ENCODE measurements around the gene KRTAP9-4.
"Not testable (repeated sequence)": the region's sequence is repeated elsewhere in the genome, so short reads cannot be mapped to it uniquely, and the experiment has no call there.

KRTAP9-4 gene

DNA sequence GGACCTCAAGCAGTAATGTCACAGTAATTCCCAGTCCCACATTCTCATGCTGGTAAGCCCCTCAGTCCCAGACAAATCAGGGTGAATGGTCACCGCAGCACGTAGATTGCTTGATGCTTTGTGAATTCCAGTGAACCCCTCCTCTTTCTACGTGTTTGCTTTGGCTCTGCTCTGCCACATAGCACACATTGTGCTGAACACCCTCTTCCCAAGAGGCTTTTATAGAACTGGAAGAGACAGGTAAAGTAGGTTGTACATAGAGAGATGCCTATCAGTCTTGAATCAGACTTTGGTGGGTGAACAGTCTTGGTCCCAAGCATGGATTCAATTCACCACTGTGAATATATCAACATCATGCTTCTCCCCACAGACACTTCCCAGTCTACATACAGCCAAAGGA is 15.1 kb downstream of the KRTAP9-4 start:
- DNase-seq (ENCODE audit: low read depth in 3 of 3, low spot score in 1 of 3): no peak

DNA sequence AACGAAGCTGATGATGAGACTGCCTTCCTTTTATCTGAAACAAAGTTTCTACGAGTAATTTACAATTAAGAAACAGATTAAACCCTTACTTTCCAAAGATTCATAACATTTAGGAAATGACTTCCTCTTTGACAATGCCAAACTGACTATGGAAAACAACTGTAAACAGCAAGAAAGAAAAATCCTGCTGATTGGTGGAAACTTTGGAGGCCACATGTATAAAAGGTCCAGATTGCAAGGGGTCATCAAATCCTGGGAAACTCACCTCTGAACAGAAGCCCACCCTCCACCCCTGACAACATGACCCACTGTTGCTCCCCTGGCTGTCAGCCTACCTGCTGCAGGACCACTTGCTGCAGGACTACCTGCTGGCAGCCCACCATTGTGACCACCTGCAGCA is 15.6 kb downstream of the KRTAP9-4 start, which contains the start of gene KRTAP9-6:
TSS of gene KRTAP9-6 (plus strand) at position 301 of the 400 bp plus-strand sequence. CDS start at position 301, 0 bp downstream.
- no peak for DNase-seq (ENCODE audit: low read depth in 3 of 3, low spot score in 1 of 3)

DNA sequence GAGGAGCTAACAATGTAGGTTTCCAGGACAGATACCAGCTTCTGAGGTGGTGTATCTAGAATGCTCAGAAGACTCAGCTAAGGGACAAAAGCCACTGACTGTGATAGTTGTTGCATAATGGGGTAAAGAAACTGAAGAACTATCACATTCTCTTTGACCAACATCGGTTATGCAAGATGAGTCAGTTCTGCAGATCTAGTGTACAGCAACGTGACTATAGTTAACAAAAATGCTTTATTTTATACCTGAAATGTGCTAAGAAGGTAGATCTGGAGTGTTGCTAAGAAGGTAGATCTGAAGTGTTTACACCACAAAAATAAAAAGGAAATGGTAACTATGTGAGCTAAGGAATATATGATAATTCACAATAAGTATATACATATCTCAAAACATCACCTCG is 18.2 kb downstream of the KRTAP9-4 start:
- no peak for DNase-seq (ENCODE audit: low read depth in 3 of 3, low spot score in 1 of 3)

DNA sequence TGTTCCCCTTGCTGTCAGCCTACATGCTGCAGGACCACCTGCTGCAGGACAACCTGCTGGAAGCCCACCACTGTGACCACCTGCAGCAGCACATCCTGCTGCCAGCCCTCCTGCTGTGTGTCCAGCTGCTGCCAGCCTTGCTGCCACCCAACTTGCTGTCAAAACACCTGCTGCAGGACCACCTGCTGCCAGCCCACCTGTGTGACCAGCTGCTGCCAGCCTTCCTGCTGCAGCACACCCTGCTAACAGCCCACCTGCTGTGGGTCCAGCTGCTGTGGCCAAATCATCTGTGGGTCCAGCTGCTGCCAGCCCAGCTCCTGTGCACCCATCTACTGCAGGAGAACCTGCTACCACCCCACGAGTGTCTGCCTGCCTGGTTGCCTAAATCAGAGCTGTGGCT is 21.8 kb downstream of the KRTAP9-4 start:
- not testable (repeated sequence) for DNase-seq (ENCODE audit: low read depth in 3 of 3, low spot score in 1 of 3)

DNA sequence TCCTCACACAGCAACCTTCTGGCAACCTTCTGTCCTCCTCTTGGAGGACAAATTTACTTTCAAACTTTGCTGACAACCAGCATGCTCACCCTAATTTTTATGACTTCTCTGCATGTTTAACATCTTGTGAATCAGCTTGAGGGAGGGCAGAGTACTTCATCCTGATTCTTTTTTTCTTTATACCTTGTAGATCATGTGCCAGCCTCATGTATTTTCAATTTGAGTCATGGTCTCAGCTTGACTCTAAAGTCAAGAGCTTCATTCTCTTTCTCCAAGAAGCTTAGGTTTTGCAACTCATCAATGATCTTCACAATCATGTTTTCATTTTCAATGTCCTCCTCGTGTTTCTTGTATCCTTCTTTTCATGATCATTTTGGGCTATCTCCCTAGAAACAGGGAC is 22.4 kb downstream of the KRTAP9-4 start:
- DNase-seq (ENCODE audit: low read depth in 3 of 3, low spot score in 1 of 3): no peak

DNA sequence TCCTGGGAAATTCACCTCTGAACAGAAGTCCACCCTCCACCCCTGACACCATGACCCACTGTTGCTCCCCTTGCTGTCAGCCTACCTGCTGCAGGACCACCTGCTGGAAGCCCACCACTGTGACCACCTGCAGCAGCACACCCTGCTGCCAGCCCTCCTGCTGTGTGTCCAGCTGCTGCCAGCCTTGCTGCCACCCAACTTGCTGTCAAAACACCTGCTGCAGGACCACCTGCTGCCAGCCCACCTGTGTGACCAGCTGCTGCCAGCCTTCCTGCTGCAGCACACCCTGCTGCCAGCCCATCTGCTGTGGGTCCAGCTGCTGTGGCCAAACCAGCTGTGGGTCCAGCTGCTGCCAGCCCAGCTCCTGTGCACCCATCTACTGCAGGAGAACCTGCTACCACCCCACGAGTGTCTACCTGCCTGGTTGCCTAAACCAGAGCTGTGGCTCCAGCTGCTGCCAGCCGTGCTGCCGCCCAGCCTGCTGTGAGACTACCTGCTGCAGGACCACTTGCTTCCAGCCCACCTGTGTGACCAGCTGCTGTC is 26.2 kb downstream of the KRTAP9-4 start, which contains the start of gene KRTAP9-7:
TSS of gene KRTAP9-7 (plus strand) at position 51 of the 543 bp plus-strand sequence. CDS start at position 51, 0 bp downstream.
- DNase-seq (ENCODE audit: low read depth in 3 of 3, low spot score in 1 of 3): not testable (repeated sequence)

DNA sequence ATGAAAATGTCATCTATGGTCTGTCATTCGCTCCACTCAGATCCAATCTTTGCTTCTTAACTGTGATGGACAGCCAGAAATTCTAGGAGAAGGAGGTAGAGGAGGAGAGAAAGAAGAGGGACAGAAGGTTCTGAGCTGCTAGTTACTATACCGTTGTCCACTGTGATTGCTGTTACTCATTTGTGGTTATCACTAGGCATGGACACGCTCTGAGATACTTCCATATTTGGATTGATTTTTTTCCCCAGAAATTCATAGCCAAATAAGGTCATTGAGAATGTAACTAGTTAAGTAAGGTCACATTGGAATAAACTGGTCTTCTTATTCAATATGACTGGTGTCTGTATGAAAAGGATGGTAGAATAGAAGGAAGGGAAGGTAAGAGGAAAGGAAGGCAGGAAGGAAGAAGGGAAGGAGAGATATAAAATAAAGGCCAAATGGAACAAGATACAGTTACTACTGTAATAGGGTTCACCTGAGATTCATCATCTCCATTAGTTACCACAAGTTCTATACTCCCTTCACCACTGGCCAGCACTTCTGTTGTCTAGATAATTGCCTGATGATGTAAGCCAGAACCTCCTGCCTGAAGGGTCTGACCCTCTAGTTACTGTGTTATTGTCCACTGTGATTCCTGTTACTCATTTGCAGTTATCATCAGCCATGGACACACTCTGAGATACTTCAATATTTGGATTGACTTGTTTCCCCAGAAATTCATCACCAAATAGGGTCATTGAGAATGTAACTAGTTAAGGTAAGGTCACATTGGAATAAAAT is 28.9 kb downstream of the KRTAP9-4 start:
- DNase-seq (ENCODE audit: low read depth in 3 of 3, low spot score in 1 of 3): no peak

DNA sequence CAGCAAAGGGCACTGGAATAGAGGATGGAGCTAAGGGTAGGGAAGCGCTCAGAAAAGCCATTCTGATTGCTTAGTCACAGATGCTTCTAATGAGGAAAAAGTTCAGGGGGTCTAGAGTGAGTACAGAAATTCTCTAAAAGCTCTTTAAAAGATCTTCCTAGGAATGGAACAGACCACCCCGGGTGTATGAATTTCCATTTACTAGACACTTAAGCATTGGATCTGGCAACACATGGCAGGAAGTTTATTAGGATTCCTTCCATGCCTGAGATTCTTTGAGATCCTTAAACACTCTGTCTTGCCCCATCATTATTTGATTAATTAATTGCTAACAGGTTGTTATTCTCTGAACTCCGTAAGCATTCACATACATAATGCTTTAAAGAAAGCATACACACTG is 34.6 kb downstream of the KRTAP9-4 start:
- DNase-seq (ENCODE audit: low read depth in 3 of 3, low spot score in 1 of 3): no peak

DNA sequence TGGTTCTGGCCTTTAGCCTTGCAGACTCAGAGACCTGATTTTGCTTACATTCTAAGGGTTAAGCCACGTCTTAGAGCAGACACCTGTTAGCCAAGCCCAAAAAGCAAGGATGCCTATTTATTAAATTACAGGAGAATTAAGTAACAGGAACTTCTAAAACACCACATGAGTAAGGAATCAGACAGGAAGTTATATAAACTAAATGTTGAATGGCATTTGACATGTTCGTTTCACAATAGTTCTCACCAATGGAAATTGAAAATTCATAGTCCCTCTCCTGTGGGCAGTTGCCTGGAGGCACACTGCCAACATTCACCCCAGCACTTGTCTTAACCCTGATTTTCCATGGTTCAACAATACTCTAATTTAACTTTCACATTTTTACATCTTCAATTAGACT is 35.1 kb downstream of the KRTAP9-4 start:
- DNase-seq (ENCODE audit: low read depth in 3 of 3, low spot score in 1 of 3): no peak

DNA sequence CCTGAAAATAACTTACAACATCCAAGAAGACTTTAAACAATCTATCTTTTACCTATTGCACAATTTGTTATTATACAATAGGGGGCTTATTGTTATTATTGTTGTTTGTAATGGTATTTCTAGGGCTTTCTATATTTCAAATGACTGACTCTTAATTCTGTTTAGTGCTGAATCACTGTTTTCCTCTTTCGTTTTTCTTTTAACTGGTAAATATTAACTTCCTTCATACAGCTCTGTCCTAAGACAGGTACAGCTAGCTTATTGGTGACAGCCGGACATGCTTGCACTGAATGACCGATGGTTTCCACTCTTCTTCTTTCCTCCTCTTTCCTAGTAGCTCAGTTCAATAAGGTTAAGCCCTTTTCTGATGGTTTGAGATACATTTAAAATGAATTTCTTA is 37.6 kb downstream of the KRTAP9-4 start:
- DNase-seq (ENCODE audit: low read depth in 3 of 3, low spot score in 1 of 3): no peak

DNA sequence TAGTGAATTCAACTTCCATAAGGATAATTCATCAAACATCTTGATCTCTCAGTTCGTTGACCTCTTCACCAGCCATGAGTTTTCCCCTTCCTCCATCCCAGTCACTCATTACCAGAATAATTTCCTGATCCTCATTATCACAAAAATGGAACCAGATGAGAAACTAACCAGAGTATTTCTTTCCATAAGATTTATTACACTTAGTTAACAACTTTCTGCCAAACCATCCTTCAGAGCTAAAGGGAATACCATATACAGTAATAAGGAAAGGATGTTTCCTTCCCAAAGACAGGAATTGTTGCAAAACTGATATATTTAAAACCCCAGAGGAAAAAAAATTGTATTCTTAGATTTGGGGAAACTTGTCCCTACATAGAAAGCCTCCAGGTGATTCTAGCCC is 44.5 kb downstream of the KRTAP9-4 start:
- DNase-seq (ENCODE audit: low read depth in 3 of 3, low spot score in 1 of 3): no peak

DNA sequence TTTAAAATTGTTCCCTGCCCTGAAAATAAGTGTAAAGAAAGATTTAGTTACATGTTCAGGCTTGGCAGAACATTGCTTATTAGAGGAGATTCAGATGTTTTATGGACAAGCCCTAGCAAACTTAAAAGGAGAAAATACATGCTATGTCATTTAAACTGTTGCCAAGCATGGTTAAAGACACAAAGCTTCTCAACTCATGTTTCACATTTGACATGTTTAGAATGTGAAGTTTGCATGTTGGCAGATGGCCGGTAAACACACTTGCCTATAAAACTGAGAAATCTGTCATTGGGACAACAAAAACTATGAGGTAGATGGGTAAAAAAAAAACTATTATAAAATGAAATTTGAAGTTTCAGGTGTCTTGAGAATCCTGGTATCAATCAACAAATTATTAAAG is 47.4 kb downstream of the KRTAP9-4 start:
- DNase-seq (ENCODE audit: low read depth in 3 of 3, low spot score in 1 of 3): no peak

DNA sequence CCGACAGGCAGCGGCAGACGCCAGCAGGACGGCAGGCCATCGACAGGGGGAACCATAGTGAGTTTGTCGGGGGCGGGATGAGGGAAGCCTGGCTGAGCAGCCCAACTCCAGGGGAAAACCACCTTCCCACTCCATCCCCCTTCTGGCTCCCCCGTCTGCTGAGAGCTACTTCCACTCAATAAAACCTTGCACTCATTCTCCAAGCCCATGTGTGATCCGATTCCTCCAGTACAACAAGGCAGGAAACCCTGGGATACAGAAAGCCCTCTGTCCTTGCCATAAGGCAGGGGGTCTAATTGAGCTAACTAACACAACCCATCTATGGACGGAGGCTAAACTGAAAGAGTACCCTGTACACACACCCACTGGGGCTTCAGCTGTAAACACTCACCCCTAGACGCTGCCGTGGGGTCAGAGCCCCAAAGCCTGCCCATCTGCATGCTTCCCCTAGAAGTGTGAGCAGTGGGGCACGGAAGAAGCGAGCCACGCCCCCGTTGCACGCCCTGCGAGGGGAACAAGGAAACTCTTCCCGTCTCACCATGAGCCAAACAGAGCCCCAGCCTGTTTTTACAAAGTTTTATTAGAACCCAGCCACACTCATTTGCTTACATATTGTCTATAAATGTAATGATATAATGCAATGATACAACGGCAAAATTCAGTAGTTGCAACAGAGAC is 49.1 kb downstream of the KRTAP9-4 start:
- no peak for DNase-seq (ENCODE audit: low read depth in 3 of 3, low spot score in 1 of 3)

Measured in stimulated activated CD4-positive, alpha-beta T cell treated with anti-CD3 and anti-CD28 coated beads, TNF-alpha, amount 100 ng/mL, for 1 hour (primary cell).